HCT116 (cell line): Measurements from ENCODE around the gene INO80. TPM values are rescaled to one million over a fixed set of nuclear protein-coding genes. Genes with fewer than 3 reads are reported as not detected.

ENCODE experiments used
- ATAC-seq: fragments of 200-7000 bp; cut with Tn5 transposase; 2 replicates; pipeline ENCODE4 v1.9.1; 2020; ENCODE audit warnings: mild to moderate bottlenecking, moderate library complexity
- BruUV-seq: library from RNA; stranded (reverse); fragments of 400-500 nt; replicated peaks from 2 replicates; lab custom pipeline; 2021; lab: Mats Ljungman, UMichigan
- CTCF ChIA-PET: fragments of 300-600 bp; sonication (Branson Sonifier 250); formaldehyde crosslinking; loops from one replicate; lab custom pipeline; 2021; ENCODE audit warnings: antibody characterized with exemption; lab: Charles Lee
- POLR2A ChIA-PET: fragments of 300-600, 350-600 bp; sonication (Branson Sonifier 250); formaldehyde crosslinking; loops from one replicate; lab custom pipeline; 2021; ENCODE audit warnings: antibody characterized with exemption; lab: Charles Lee
- RAD21 ChIA-PET, 2 experiments: fragments of 300-600 bp; sonication (Branson Sonifier 250); formaldehyde crosslinking; loops; one replicate each; lab custom pipeline; 2023; ENCODE audit warnings: low total read pairs in 2 of 2; ENCODE audit not compliant: uncharacterized antibody in 2 of 2, unreplicated experiment in 2 of 2, low non-redundant PET in 1 of 2; lab: Charles Lee
- DNase-seq: peaks from one replicate; pipeline ENCODE4 v3.0.0-alpha.2; 2010; ENCODE audit warnings: low read depth, low spot score
- H2AFZ ChIP-seq: fragments of 200-600 bp; shearing (Covaris generic), sonication (generic); 2 replicates; pipeline ENCODE4 v1.6.1; 2017; ENCODE audit warnings: low read depth, mixed run types, mixed read lengths, antibody characterized with exemption, low read length; ENCODE audit not compliant: poor library complexity, severe bottlenecking
- H3K27ac ChIP-seq: 2 replicates; pipeline ENCODE4 v1.5.1; 2012; ENCODE audit warnings: low read depth, low read length
- H3K27me3 ChIP-seq: fragments of 200-600 bp; sonication (generic); 2 replicates; pipeline ENCODE4 v1.6.1; 2016; ENCODE audit warnings: mixed run types, low read length, mixed read lengths; ENCODE audit not compliant: insufficient read depth
- H3K36me3 ChIP-seq, 2 experiments: fragments of 200-500 bp in 1 of 2; fragments of 200-600 bp in 1 of 2; sonication (Bioruptor generic) in 1 of 2; sonication (generic) in 1 of 2; 2 replicates each; pipeline versions ENCODE4 v1.5.1 to v1.6.1; 2014 to 2016; ENCODE audit warnings: low read length in 2 of 2, inconsistent platforms in 1 of 2, mixed read lengths in 1 of 2, mixed run types in 1 of 2; ENCODE audit not compliant: insufficient read depth in 2 of 2, control insufficient read depth in 1 of 2
- H3K4me1 ChIP-seq, 2 experiments: fragments of 200-600 bp in 1 of 2; sonication (generic) in 1 of 2; 2 replicates each; pipeline versions ENCODE4 v1.5.1 to v1.6.1; 2012 to 2017; ENCODE audit warnings: low read length in 2 of 2, inconsistent platforms in 1 of 2, mild to moderate bottlenecking in 1 of 2, mixed read lengths in 1 of 2, mixed run types in 1 of 2, moderate library complexity in 1 of 2; ENCODE audit not compliant: insufficient read depth in 2 of 2, control insufficient read depth in 1 of 2
- H3K4me2 ChIP-seq: fragments of 200-600 bp; sonication (generic); 2 replicates; pipeline ENCODE4 v1.6.1; 2017; ENCODE audit warnings: mixed run types, low read length, mixed read lengths
- H3K4me3 ChIP-seq, 2 experiments: fragments of 200-600 bp in 1 of 2; sonication (generic) in 1 of 2; replicated peaks in 1 of 2; 2 replicates each; pipeline ENCODE4 v1.5.1; 2011 to 2016; ENCODE audit warnings: low read length in 2 of 2, control low read depth in 1 of 2, low read depth in 1 of 2, mild to moderate bottlenecking in 1 of 2, mixed read lengths in 1 of 2, mixed run types in 1 of 2
- H3K79me2 ChIP-seq: fragments of 200-600 bp; sonication (generic); 2 replicates; pipeline ENCODE4 v1.6.1; 2017; ENCODE audit warnings: mild to moderate bottlenecking, mixed run types, low read length, moderate library complexity, mixed read lengths; ENCODE audit not compliant: insufficient read depth
- H3K9ac ChIP-seq: fragments of 200-600 bp; sonication (generic); 2 replicates; pipeline ENCODE4 v1.6.1; 2016; ENCODE audit warnings: low read length, mixed read lengths
- H3K9me2 ChIP-seq: fragments of 200-600 bp; sonication (generic), shearing (Covaris generic); 2 replicates; pipeline ENCODE4 v1.6.1; 2017; ENCODE audit warnings: mixed run types, mild to moderate bottlenecking, moderate library complexity; ENCODE audit not compliant: insufficient read depth
- H3K9me3 ChIP-seq, 2 experiments: fragments of 200-500 bp in 1 of 2; fragments of 200-600 bp in 1 of 2; sonication (Bioruptor generic) in 1 of 2; sonication (generic) in 1 of 2; 2 replicates each; pipeline ENCODE4 v1.6.1; 2014 to 2017; ENCODE audit warnings: low read length in 2 of 2, mixed read lengths in 2 of 2, inconsistent platforms in 1 of 2, low read depth in 1 of 2, mild to moderate bottlenecking in 1 of 2, mixed run types in 1 of 2, moderate library complexity in 1 of 2; ENCODE audit not compliant: control insufficient read depth in 1 of 2, insufficient read depth in 1 of 2
- H4K20me1 ChIP-seq: fragments of 200-600 bp; sonication (generic), shearing (Covaris generic); 2 replicates; pipeline ENCODE4 v1.6.1; 2017; ENCODE audit warnings: mixed run types, mild to moderate bottlenecking, moderate library complexity; ENCODE audit not compliant: insufficient read depth
- CBX3 ChIP-seq: IDR thresholded peaks from 2 replicates; pipeline ENCODE4 v1.6.1; 2012; ENCODE audit warnings: low read depth
- ELF1 ChIP-seq: IDR thresholded peaks from 2 replicates; pipeline ENCODE4 v1.6.1; 2012; ENCODE audit warnings: low read depth, borderline replicate concordance
- EZH2phosphoT487 ChIP-seq: fragments of 200-600 bp; IDR thresholded peaks from 2 replicates; pipeline ENCODE4 v1.6.1; 2018; ENCODE audit warnings: antibody characterized with exemption, borderline replicate concordance
- FOSL1 ChIP-seq: IDR thresholded peaks from 2 replicates; pipeline ENCODE4 v1.6.1; 2012; ENCODE audit warnings: low read depth
- JUND ChIP-seq: IDR thresholded peaks from 2 replicates; pipeline ENCODE4 v1.6.1; 2012
- RAD21 ChIP-seq: IDR thresholded peaks from 2 replicates; pipeline ENCODE4 v1.6.1; 2012; ENCODE audit warnings: low read depth, mild to moderate bottlenecking
- SIN3A ChIP-seq: IDR thresholded peaks from 2 replicates; pipeline ENCODE4 v1.6.1; 2012; ENCODE audit warnings: low read depth
- SP1 ChIP-seq: IDR thresholded peaks from 2 replicates; pipeline ENCODE4 v1.6.1; 2012; ENCODE audit warnings: low read depth
- SRF ChIP-seq: IDR thresholded peaks from 2 replicates; pipeline ENCODE4 v1.6.1; 2012; ENCODE audit warnings: low read depth
- TCF7L2 ChIP-seq: IDR thresholded peaks from 2 replicates; pipeline ENCODE4 v1.7.0; 2011; ENCODE audit warnings: borderline replicate concordance, inconsistent platforms; ENCODE audit not compliant: insufficient read depth, insufficient read length; ENCODE audit errors: extremely low read depth
- YY1 ChIP-seq: IDR thresholded peaks from 2 replicates; pipeline ENCODE4 v1.6.1; 2011; ENCODE audit warnings: low read length, low read depth, moderate library complexity, mild to moderate bottlenecking; ENCODE audit not compliant: insufficient replicate concordance; ENCODE audit errors: extremely low read depth
- ZFX ChIP-seq: fragments of 450-650 bp; IDR thresholded peaks from 2 replicates; pipeline ENCODE4 v1.6.1; 2017
- ZNF274 ChIP-seq: fragments of 200-500 bp; sonication (Bioruptor generic); IDR thresholded peaks from 2 replicates; pipeline ENCODE4 v1.6.1; 2014; ENCODE audit warnings: mild to moderate bottlenecking, low read depth, low read length, inconsistent platforms
- intact Hi-C: fragments of 100-400 bp; cut with micrococcal nuclease; formaldehyde crosslinking; loops from 2 replicates; pipeline ENCODE4 v1.10.0; 2022
- total RNA-seq: library from RNA; stranded (reverse); gene quantifications from one replicate; pipeline ENCODE4 v1.2.1, GENCODE V29; 2021; ENCODE audit not compliant: unreplicated experiment
- TF ChIP-seq, protein P1 (sequence below): IDR thresholded peaks from 2 replicates; pipeline ENCODE4 v1.6.1; 2012
- TF ChIP-seq, protein P2 (sequence below): IDR thresholded peaks from 2 replicates; pipeline ENCODE4 v1.6.1; 2012; ENCODE audit warnings: low read depth
- TF ChIP-seq, protein P3 (sequence below), 3 experiments: fragments of 200-600 bp in 1 of 3; sonication (generic) in 1 of 3; IDR thresholded peaks in 2 of 3; conservative IDR thresholded peaks in 1 of 3; 2 replicates each; pipeline ENCODE4 v1.5.1; 2012 to 2017; ENCODE audit warnings: low read depth in 2 of 3, low read length in 2 of 3, antibody characterized with exemption in 1 of 3, borderline replicate concordance in 1 of 3, control low read depth in 1 of 3, mild to moderate bottlenecking in 1 of 3, mixed read lengths in 1 of 3, mixed run types in 1 of 3, moderate library complexity in 1 of 3; ENCODE audit not compliant: insufficient read depth in 1 of 3
- TF ChIP-seq, protein P4 (sequence below): IDR thresholded peaks from 2 replicates; pipeline ENCODE4 v1.6.1; 2011; ENCODE audit warnings: mild to moderate bottlenecking, low read length, moderate library complexity; ENCODE audit not compliant: insufficient replicate concordance; ENCODE audit errors: extremely low read depth

Gene INO80
- total RNA-seq, 1 experiment from 2014 or later = 28.2 TPM

DNA sequence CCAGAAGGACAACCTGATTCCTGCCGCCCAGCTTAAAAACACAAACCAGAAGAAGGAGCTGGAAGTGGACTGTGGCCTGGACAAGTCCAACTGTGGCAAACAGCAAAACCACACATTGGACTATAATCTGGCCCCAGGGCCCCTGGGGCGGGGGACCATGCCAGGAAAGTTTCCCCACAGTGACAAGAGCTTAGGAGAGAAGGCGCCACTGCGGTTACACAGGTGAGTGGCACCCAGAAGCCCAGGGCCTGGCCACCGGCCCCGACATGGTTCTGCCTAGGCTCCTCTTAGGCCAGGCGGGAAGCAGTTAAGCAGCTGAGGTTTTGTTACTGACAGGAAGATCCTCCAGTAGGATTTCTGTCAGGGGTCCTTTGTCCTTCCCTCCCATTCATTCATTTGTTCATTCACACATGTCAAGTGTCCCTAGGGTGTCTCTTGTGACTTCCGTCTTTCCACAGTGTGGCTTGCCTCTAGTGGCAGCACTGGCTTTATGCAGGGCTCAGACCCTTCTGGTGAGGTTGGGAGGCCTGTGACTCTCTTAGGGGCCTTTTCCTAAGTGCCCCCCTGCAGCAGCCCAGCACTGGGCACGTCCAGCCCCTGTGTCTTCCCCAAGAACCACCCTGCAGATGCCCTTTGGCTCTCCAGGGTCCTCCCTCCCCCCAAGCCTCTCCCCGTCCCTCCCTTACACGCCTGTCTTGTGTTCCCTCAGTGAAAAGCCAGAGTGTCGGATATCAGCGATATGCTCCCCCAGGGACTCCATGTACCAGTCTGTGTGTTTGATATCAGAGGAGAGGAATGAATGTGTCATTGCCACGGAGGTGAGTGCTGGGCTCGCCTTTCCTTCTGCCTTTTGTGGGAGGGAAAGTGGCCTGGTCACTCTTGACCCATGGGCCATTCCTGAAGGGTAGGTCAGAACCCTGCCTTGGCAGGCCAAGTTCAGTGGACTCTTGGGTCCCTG is 179.1 kb downstream of the INO80 start:
- POLR2A ChIA-PET = no interaction called here
- no peak overlapping the region; the same call in 1 of the 2 replicates for H3K27ac ChIP-seq
- no peaks in the 10 kb centered on the region for H4K20me1 ChIP-seq
- RAD21 ChIA-PET = no interaction called here
- intact Hi-C loops = loop anchor here (10.0 kb wide), 1 partner anchor 248 kb away; no protein-coding TSS in a partner anchor
- no peak for DNase-seq
- H3K36me3 ChIP-seq = no peaks in the 10 kb centered on the region
- H3K9ac ChIP-seq = no peak overlapping the region
- no peaks in the 10 kb centered on the region for H3K9me2 ChIP-seq
- H3K4me2 ChIP-seq = no peak overlapping the region
- CTCF ChIA-PET = no interaction called here
- no peak overlapping the region for H3K4me3 ChIP-seq
- no TSS peak for BruUV-seq
- ATAC-seq = no peak
- H3K9me3 ChIP-seq = no peaks in the 10 kb centered on the region
- H2AFZ ChIP-seq = no peak overlapping the region
- peaks cover 10% of the 10 kb centered on the region in 2 experiments; a peak in 3 of 4 replicates for H3K4me1 ChIP-seq
- TF ChIP-seq EZH2phosphoT487 (no peak), ZFX (no peak), SP1 (no peak), RAD21 (no peak), CBX3 (no peak), TCF7L2 (no peak), FOSL1 (no peak), ELF1 (no peak), YY1 (no peak), JUND (no peak), SRF (no peak), SIN3A (no peak), ZNF274 (no peak)
- TF ChIP-seq, protein P1, sequence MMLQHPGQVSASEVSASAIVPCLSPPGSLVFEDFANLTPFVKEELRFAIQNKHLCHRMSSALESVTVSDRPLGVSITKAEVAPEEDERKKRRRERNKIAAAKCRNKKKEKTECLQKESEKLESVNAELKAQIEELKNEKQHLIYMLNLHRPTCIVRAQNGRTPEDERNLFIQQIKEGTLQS = no peak
- TF ChIP-seq, protein P2, sequence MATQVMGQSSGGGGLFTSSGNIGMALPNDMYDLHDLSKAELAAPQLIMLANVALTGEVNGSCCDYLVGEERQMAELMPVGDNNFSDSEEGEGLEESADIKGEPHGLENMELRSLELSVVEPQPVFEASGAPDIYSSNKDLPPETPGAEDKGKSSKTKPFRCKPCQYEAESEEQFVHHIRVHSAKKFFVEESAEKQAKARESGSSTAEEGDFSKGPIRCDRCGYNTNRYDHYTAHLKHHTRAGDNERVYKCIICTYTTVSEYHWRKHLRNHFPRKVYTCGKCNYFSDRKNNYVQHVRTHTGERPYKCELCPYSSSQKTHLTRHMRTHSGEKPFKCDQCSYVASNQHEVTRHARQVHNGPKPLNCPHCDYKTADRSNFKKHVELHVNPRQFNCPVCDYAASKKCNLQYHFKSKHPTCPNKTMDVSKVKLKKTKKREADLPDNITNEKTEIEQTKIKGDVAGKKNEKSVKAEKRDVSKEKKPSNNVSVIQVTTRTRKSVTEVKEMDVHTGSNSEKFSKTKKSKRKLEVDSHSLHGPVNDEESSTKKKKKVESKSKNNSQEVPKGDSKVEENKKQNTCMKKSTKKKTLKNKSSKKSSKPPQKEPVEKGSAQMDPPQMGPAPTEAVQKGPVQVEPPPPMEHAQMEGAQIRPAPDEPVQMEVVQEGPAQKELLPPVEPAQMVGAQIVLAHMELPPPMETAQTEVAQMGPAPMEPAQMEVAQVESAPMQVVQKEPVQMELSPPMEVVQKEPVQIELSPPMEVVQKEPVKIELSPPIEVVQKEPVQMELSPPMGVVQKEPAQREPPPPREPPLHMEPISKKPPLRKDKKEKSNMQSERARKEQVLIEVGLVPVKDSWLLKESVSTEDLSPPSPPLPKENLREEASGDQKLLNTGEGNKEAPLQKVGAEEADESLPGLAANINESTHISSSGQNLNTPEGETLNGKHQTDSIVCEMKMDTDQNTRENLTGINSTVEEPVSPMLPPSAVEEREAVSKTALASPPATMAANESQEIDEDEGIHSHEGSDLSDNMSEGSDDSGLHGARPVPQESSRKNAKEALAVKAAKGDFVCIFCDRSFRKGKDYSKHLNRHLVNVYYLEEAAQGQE = no peak
- TF ChIP-seq, protein P3, sequence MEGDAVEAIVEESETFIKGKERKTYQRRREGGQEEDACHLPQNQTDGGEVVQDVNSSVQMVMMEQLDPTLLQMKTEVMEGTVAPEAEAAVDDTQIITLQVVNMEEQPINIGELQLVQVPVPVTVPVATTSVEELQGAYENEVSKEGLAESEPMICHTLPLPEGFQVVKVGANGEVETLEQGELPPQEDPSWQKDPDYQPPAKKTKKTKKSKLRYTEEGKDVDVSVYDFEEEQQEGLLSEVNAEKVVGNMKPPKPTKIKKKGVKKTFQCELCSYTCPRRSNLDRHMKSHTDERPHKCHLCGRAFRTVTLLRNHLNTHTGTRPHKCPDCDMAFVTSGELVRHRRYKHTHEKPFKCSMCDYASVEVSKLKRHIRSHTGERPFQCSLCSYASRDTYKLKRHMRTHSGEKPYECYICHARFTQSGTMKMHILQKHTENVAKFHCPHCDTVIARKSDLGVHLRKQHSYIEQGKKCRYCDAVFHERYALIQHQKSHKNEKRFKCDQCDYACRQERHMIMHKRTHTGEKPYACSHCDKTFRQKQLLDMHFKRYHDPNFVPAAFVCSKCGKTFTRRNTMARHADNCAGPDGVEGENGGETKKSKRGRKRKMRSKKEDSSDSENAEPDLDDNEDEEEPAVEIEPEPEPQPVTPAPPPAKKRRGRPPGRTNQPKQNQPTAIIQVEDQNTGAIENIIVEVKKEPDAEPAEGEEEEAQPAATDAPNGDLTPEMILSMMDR (IDR thresholded peaks at IDR 0.05 in 2 of 3, conservative IDR thresholded peaks at IDR 0.05 in 1 of 3; ENCODE audit: borderline replicate concordance in 1 of 3, insufficient read depth in 1 of 3, low read depth in 2 of 3, low read length in 2 of 3) = no peak
- TF ChIP-seq, protein P4, sequence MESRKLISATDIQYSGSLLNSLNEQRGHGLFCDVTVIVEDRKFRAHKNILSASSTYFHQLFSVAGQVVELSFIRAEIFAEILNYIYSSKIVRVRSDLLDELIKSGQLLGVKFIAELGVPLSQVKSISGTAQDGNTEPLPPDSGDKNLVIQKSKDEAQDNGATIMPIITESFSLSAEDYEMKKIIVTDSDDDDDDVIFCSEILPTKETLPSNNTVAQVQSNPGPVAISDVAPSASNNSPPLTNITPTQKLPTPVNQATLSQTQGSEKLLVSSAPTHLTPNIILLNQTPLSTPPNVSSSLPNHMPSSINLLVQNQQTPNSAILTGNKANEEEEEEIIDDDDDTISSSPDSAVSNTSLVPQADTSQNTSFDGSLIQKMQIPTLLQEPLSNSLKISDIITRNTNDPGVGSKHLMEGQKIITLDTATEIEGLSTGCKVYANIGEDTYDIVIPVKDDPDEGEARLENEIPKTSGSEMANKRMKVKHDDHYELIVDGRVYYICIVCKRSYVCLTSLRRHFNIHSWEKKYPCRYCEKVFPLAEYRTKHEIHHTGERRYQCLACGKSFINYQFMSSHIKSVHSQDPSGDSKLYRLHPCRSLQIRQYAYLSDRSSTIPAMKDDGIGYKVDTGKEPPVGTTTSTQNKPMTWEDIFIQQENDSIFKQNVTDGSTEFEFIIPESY = no peak
- H3K27me3 ChIP-seq = no peaks in the 10 kb centered on the region
- no peaks in the 10 kb centered on the region for H3K79me2 ChIP-seq
